SK-N-SH (cell line): ENCODE measurements around the gene ETS2. TPM values are rescaled to one million over a fixed set of nuclear protein-coding genes. Genes with fewer than 3 reads are reported as not detected.
A peak's percentile ranks its signal among the peaks of the same experiment; 100 is the strongest.

Experiments used
- CTCF ChIA-PET: fragments of 300-600, 350-600 bp; formaldehyde crosslinking; extraction: SDS; loops from one replicate; lab custom pipeline; 2021; lab: Yijun Ruan, JAX
- POLR2A ChIA-PET: fragments of 350-600 bp; sonication (Branson Sonifier 250); formaldehyde crosslinking; extraction: SDS; loops from one replicate; lab custom pipeline; 2020; ENCODE audit warnings: antibody characterized with exemption, inconsistent platforms; lab: Yijun Ruan, JAX
- DNase-seq: peaks from one replicate; pipeline ENCODE4 v3.0.0; 2012
- H2AFZ ChIP-seq: fragments of 200-600 bp; sonication (generic); 2 replicates; pipeline ENCODE4 v1.8.1; 2016; ENCODE audit warnings: antibody characterized with exemption, mild to moderate bottlenecking, low read depth
- H3F3A ChIP-seq: fragments of 200-600 bp; sonication (generic); replicated peaks from 2 replicates; pipeline ENCODE3; 2016; ENCODE audit warnings: antibody characterized with exemption, mild to moderate bottlenecking; ENCODE audit not compliant: insufficient read depth
- H3K27ac ChIP-seq, 2 experiments: fragments of 200-500 bp in 1 of 2; fragments of 200-600 bp in 1 of 2; sonication (Bioruptor generic) in 1 of 2; sonication (generic), shearing (Covaris generic) in 1 of 2; 2 replicates each; pipeline versions ENCODE4 v1.5.1 to v1.6.1; 2014 to 2016; ENCODE audit warnings: low read depth in 2 of 2, inconsistent platforms in 1 of 2, low read length in 1 of 2, mild to moderate bottlenecking in 1 of 2, mixed read lengths in 1 of 2
- H3K27me3 ChIP-seq: fragments of 200-600 bp; sonication (generic), shearing (Covaris generic); 2 replicates; pipeline ENCODE4 v1.6.1; 2016; ENCODE audit warnings: mixed run types; ENCODE audit not compliant: insufficient read depth
- H3K36me3 ChIP-seq, 2 experiments: fragments of 200-500 bp in 1 of 2; fragments of 200-600 bp in 1 of 2; sonication (Bioruptor generic) in 1 of 2; sonication (generic) in 1 of 2; replicated peaks in 1 of 2; 2 replicates each; pipeline versions ENCODE3 to v1.5.1; 2014 to 2016; ENCODE audit warnings: low read length in 1 of 2, mild to moderate bottlenecking in 1 of 2; ENCODE audit not compliant: insufficient read depth in 2 of 2, control insufficient read depth in 1 of 2
- H3K4me1 ChIP-seq, 2 experiments: fragments of 200-500 bp in 1 of 2; fragments of 200-600 bp in 1 of 2; sonication (Bioruptor generic) in 1 of 2; sonication (generic), shearing (Covaris generic) in 1 of 2; 2 replicates each; pipeline versions ENCODE4 v1.5.1 to v1.6.1; 2014 to 2016; ENCODE audit warnings: low read depth in 1 of 2, low read length in 1 of 2, mixed run types in 1 of 2; ENCODE audit not compliant: insufficient read depth in 2 of 2, control insufficient read depth in 1 of 2
- H3K4me2 ChIP-seq: fragments of 200-600 bp; sonication (generic), shearing (Covaris generic); 2 replicates; pipeline ENCODE4 v1.6.1; 2017; ENCODE audit warnings: mixed run types
- H3K4me3 ChIP-seq, 2 experiments: fragments of 200-500 bp in 1 of 2; fragments of 200-600 bp in 1 of 2; sonication (Bioruptor generic) in 1 of 2; sonication (generic), shearing (Covaris generic) in 1 of 2; 2 replicates each; pipeline versions ENCODE4 v1.5.1 to v1.8.1; 2014 to 2016; ENCODE audit warnings: low read depth in 2 of 2, inconsistent platforms in 1 of 2, low read length in 1 of 2, mild to moderate bottlenecking in 1 of 2, mixed read lengths in 1 of 2, moderate library complexity in 1 of 2
- H3K79me2 ChIP-seq: fragments of 200-600 bp; sonication (generic); 2 replicates; pipeline ENCODE4 v1.8.1; 2017; ENCODE audit warnings: mild to moderate bottlenecking; ENCODE audit not compliant: insufficient read depth
- H3K9ac ChIP-seq: fragments of 200-600 bp; sonication (generic); 2 replicates; pipeline ENCODE4 v1.6.1; 2017; ENCODE audit warnings: mixed run types
- H3K9me2 ChIP-seq: fragments of 200-600 bp; sonication (generic); 2 replicates; pipeline ENCODE4 v1.6.1; 2017; ENCODE audit warnings: mixed run types
- H3K9me3 ChIP-seq: fragments of 200-600 bp; sonication (generic); 2 replicates; pipeline ENCODE4 v1.6.1; 2017; ENCODE audit warnings: mixed run types, mild to moderate bottlenecking, moderate library complexity
- H4K20me1 ChIP-seq: fragments of 200-600 bp; sonication (generic); 2 replicates; pipeline ENCODE4 v1.6.1; 2017; ENCODE audit warnings: mild to moderate bottlenecking, mixed run types; ENCODE audit not compliant: insufficient read depth
- CHD2 ChIP-seq: fragments of 150-350 bp; IDR thresholded peaks from 2 replicates; pipeline ENCODE4 v1.6.1; 2018; ENCODE audit warnings: low read length; ENCODE audit not compliant: partially characterized antibody
- CTCF ChIP-seq: fragments of 200-600 bp; sonication (generic); IDR thresholded peaks from 2 replicates; pipeline ENCODE4 v1.6.1; 2017; ENCODE audit warnings: antibody characterized with exemption, mild to moderate bottlenecking, moderate library complexity
- GABPA ChIP-seq: IDR thresholded peaks from 2 replicates; pipeline ENCODE4 v1.4.0; 2012; ENCODE audit warnings: low read depth, mild to moderate bottlenecking
- PBX3 ChIP-seq: IDR thresholded peaks from 2 replicates; pipeline ENCODE4; 2012
- POLR2AphosphoS5 ChIP-seq: IDR thresholded peaks from 2 replicates; pipeline ENCODE4 v1.6.1; 2012; ENCODE audit warnings: low read depth, low read length
- RCOR1 ChIP-seq: fragments of 150-350 bp; IDR thresholded peaks from 2 replicates; pipeline ENCODE4 v1.6.1; 2017; ENCODE audit warnings: antibody characterized with exemption, low read length
- REST ChIP-seq: IDR thresholded peaks from 2 replicates; pipeline ENCODE4 v1.6.1; 2012; ENCODE audit warnings: mild to moderate bottlenecking, low read depth, low read length, moderate library complexity
- RFX5 ChIP-seq: IDR thresholded peaks from 2 replicates; pipeline ENCODE4 v1.6.1; 2012; ENCODE audit warnings: mild to moderate bottlenecking, improper control_type of control experiment, low read length
- RXRA ChIP-seq: IDR thresholded peaks from 2 replicates; pipeline ENCODE4 v1.4.0; 2012; ENCODE audit warnings: low read depth, mild to moderate bottlenecking, borderline replicate concordance
- SIN3A ChIP-seq: IDR thresholded peaks from 2 replicates; pipeline ENCODE4 v1.6.1; 2012; ENCODE audit warnings: low read depth, mild to moderate bottlenecking, low read length, moderate library complexity, borderline replicate concordance
- SMC3 ChIP-seq: IDR thresholded peaks from 2 replicates; pipeline ENCODE4 v1.6.1; 2012; ENCODE audit warnings: low read depth, low read length, improper control_type of control experiment
- TCF12 ChIP-seq: IDR thresholded peaks from 2 replicates; pipeline ENCODE4 v1.4.0; 2012
- USF2 ChIP-seq: fragments of 150-350 bp; IDR thresholded peaks from 2 replicates; pipeline ENCODE4 v1.6.1; 2017; ENCODE audit warnings: antibody characterized with exemption, low read length, low read depth, borderline replicate concordance
- YY1 ChIP-seq: IDR thresholded peaks from 2 replicates; pipeline ENCODE4 v1.4.0; 2012; ENCODE audit warnings: low read depth, mild to moderate bottlenecking
- ZBTB33 ChIP-seq: IDR thresholded peaks from 2 replicates; pipeline ENCODE4 v1.4.0; 2012; ENCODE audit warnings: low read depth, borderline replicate concordance
- WGBS: methylation state at CpG from one replicate; pipeline ENCODE4 v1.1.6; 2017; ENCODE audit warnings: low lambda C conversion rate; 5-methylcytosine and 5-hydroxymethylcytosine counted together
- polyA plus RNA-seq, 3 experiments: library from polyadenylated mRNA; depleted of rRNA; stranded (reverse); fragments of >200 nt; gene quantifications; 2 replicates each; pipeline ENCODE4 v1.2.3, GENCODE V29; 2012

The ETS2 gene
- polyA plus RNA-seq, 1 of the 3 experiments (the other 2 are of a cell fraction) = 16.3 TPM

GRCh38 chr21:38824124-38824822, 18.5 kb downstream of the ETS2 start:
- 91% methylated on average over 19 of the region's 19 CpGs for whole genome bisulfite sequencing
- Histone ChIP-seq H3K9ac (no peak overlapping the region), H3K4me3 (no peak overlapping the region), H3K9me3 (0 out of 2 replicates have a peak, but pooled peaks cover 7% of the 10 kb centered on the region), H4K20me1 (no peaks in the 10 kb centered on the region), H3K79me2 (no peaks in the 10 kb centered on the region), H3K27ac (peak overlapping the region in 1 of 2 experiments; percentile 48; a peak in 2 of 4 replicates), H2AFZ (no peak overlapping the region), H3K36me3 (peaks cover 47 to 58% of the 10 kb centered on the region in 2 experiments), H3K4me1 (peaks cover 0 to 2% of the 10 kb centered on the region in 2 experiments; a peak in 1 of 4 replicates), H3K27me3 (no peaks in the 10 kb centered on the region), H3K4me2 (no peak overlapping the region), H3F3A (peaks cover 29% of the 10 kb centered on the region), H3K9me2 (no peaks in the 10 kb centered on the region)
- CTCF ChIA-PET = interaction anchor here (1.1 kb wide), 1 partner anchor 11 kb away, joined by 3 read pairs; no protein-coding TSS in a partner anchor
- no peak for DNase-seq
- TF ChIP-seq CTCF (no peak), PBX3 (no peak), GABPA (no peak), SMC3 (no peak), RFX5 (no peak), CHD2 (no peak), SIN3A (no peak)
- POLR2A ChIA-PET = no interaction called here

- WGBS = 92% methylated on average over 4 of the region's 4 CpGs
- H4K20me1 ChIP-seq = no peaks in the 10 kb centered on the region
- peaks cover 0 to 2% of the 10 kb centered on the region in 2 experiments; a peak in 1 of 4 replicates for H3K4me1 ChIP-seq
- H3F3A ChIP-seq = peaks cover 29% of the 10 kb centered on the region
- H3K27me3 ChIP-seq = no peaks in the 10 kb centered on the region
- no peak overlapping the region for H3K4me3 ChIP-seq
- peaks cover 43 to 48% of the 10 kb centered on the region in 2 experiments for H3K36me3 ChIP-seq
- no peak overlapping the region for H3K27ac ChIP-seq
- CTCF ChIA-PET = interaction anchor here (0.7 to 1.1 kb wide), 2 partner anchors 12 to 308 kb away, joined by 3 read pairs; no protein-coding TSS in a partner anchor
- POLR2A ChIA-PET = no interaction called here
- H3K9me3 ChIP-seq = 0 out of 2 replicates have a peak, but pooled peaks cover 7% of the 10 kb centered on the region
- DNase-seq = no peak
- H2AFZ ChIP-seq = no peak overlapping the region
- no peaks in the 10 kb centered on the region for H3K9me2 ChIP-seq
- no peak overlapping the region for H3K4me2 ChIP-seq
- H3K9ac ChIP-seq = no peak overlapping the region
- H3K79me2 ChIP-seq = no peaks in the 10 kb centered on the region
- TF ChIP-seq REST = no peak
- TF ChIP-seq TCF12 = no peak
- TF ChIP-seq RCOR1 = no peak
- TF ChIP-seq ZBTB33 = no peak
- no peak for TF ChIP-seq SMC3
- TF ChIP-seq RFX5 = no peak
- no peak for TF ChIP-seq RXRA
- TF ChIP-seq USF2 = no peak
- no peak for TF ChIP-seq POLR2AphosphoS5
- TF ChIP-seq YY1 = no peak
Measured at GRCh38 chr21:38825269-38825668, 19.5 kb downstream of the ETS2 start.
